Endodermal cell (in vitro differentiated cells): ENCODE data around the gene ZNF780A. TPM values are rescaled to one million over a fixed set of nuclear protein-coding genes. Genes with fewer than 3 reads are reported as not detected.

ENCODE experiments used
- DNase-seq: peaks from one replicate; pipeline ENCODE4 v3.0.0-alpha.2; 2017
- H3K27ac ChIP-seq: 2 replicates; pipeline ENCODE4 v1.5.1; 2013; ENCODE audit warnings: mild to moderate bottlenecking, low read depth, low read length, moderate library complexity
- H3K27me3 ChIP-seq: 2 replicates; pipeline ENCODE4 v1.6.1; 2013; ENCODE audit warnings: mild to moderate bottlenecking, low read length, moderate library complexity; ENCODE audit not compliant: insufficient read depth, control insufficient read depth, poor library complexity, severe bottlenecking
- H3K36me3 ChIP-seq: 2 replicates; pipeline ENCODE4 v1.7.0; 2013; ENCODE audit warnings: mild to moderate bottlenecking, low read length, moderate library complexity; ENCODE audit not compliant: control insufficient read depth, insufficient read depth
- H3K4me1 ChIP-seq: one replicate; pipeline ENCODE4 v1.7.0; 2013; ENCODE audit warnings: low read length; ENCODE audit not compliant: control insufficient read depth, insufficient read depth
- H3K4me3 ChIP-seq: 2 replicates; pipeline ENCODE4 v1.5.1; 2013; ENCODE audit warnings: mild to moderate bottlenecking, low read length, moderate library complexity
- H3K9ac ChIP-seq: 2 replicates; pipeline ENCODE4 v1.6.1; 2013; ENCODE audit warnings: mild to moderate bottlenecking, low read length, moderate library complexity; ENCODE audit not compliant: poor library complexity, severe bottlenecking; ENCODE audit errors: extremely low read depth
- H3K9me3 ChIP-seq: 2 replicates; pipeline ENCODE4 v1.6.1; 2013; ENCODE audit warnings: mild to moderate bottlenecking, low read length, moderate library complexity; ENCODE audit not compliant: control insufficient read depth
- H3K27ac Mint-ChIP-seq: 2 replicates; pipeline ENCODE4 v1.8.0; 2020; ENCODE audit warnings: mixed read lengths
- H3K27me3 Mint-ChIP-seq: 2 replicates; pipeline ENCODE4 v1.8.0; 2021; ENCODE audit warnings: mild to moderate bottlenecking, mixed read lengths; ENCODE audit not compliant: insufficient read depth
- H3K36me3 Mint-ChIP-seq: 2 replicates; pipeline ENCODE4 v1.8.0; 2020; ENCODE audit warnings: low read depth, mixed read lengths
- H3K4me1 Mint-ChIP-seq: 2 replicates; pipeline ENCODE4 v1.8.0; 2020; ENCODE audit warnings: mixed read lengths
- H3K4me3 Mint-ChIP-seq: 2 replicates; pipeline ENCODE4 v1.8.0; 2020; ENCODE audit warnings: mild to moderate bottlenecking, moderate library complexity, mixed read lengths
- H3K9me3 Mint-ChIP-seq: 2 replicates; pipeline ENCODE4 v1.8.0; 2020; ENCODE audit warnings: mild to moderate bottlenecking, mixed read lengths
- CTCF ChIP-seq: fragments of 200-600 bp; sonication (generic); conservative IDR thresholded peaks from 2 replicates; pipeline ENCODE4 v1.5.0; 2021; ENCODE audit warnings: antibody characterized with exemption, mild to moderate bottlenecking
- WGBS, 2 experiments: methylation state at CpG; one replicate each; pipeline versions ENCODE4 v1.1.5 to v1.1.7; 2013; ENCODE audit warnings: missing lambda C conversion rate in 2 of 2, mixed read lengths in 1 of 2; ENCODE audit not compliant: insufficient coverage in 1 of 2, insufficient read length in 1 of 2; 5-methylcytosine and 5-hydroxymethylcytosine counted together
- total RNA-seq, 2 donors: library from RNA; stranded (reverse); fragmentation: NEBNext Ultra II Directional in 1 of 2; extraction: Animal tissue kit (Norgen Biotek cat#: 25700) in 1 of 2; gene quantifications; 2 replicates in 1 of 2; 3 replicates in 1 of 2; pipeline ENCODE4 v1.2.1, GENCODE V29; 2021

The ZNF780A gene
- total RNA-seq, 2 donors from 2014 or later, result 20.5 to 21.2 TPM

GRCh38 chr19:40088299-40089047 lies 2.3 kb downstream of the ZNF780A start:
- DNase-seq, result no peak
- peaks cover 24% of the 10 kb centered on the region for H3K9me3 ChIP-seq
- Mint-ChIP-seq H3K27me3 (no peaks in the 10 kb centered on the region), H3K4me3 (peak overlapping the region; percentile 3), H3K4me1 (peaks cover 7% of the 10 kb centered on the region), H3K27ac (no peak overlapping the region), H3K9me3 (peaks cover 24% of the 10 kb centered on the region), H3K36me3 (peaks cover 28% of the 10 kb centered on the region)
- no peak overlapping the region for H3K9ac ChIP-seq
- no peaks in the 10 kb centered on the region for H3K4me1 ChIP-seq
- H3K27ac ChIP-seq, result no peak overlapping the region
- peaks cover 11% of the 10 kb centered on the region for H3K36me3 ChIP-seq
- TF ChIP-seq CTCF, result no peak
- H3K27me3 ChIP-seq, result no peaks in the 10 kb centered on the region
- 98 to 100% methylated on average over 2 to 5 of the region's 5 CpGs for whole genome bisulfite sequencing, 2 experiments
- H3K4me3 ChIP-seq, result peak overlapping the region; percentile 92

GRCh38 chr19:40084948-40085347 lies 5.8 kb downstream of the ZNF780A start:
- Histone ChIP-seq H3K4me3 (no peak overlapping the region), H3K9ac (no peak overlapping the region), H3K27me3 (no peaks in the 10 kb centered on the region), H3K27ac (no peak overlapping the region), H3K4me1 (no peaks in the 10 kb centered on the region), H3K9me3 (peaks cover 31% of the 10 kb centered on the region), H3K36me3 (peaks cover 46% of the 10 kb centered on the region)
- Mint-ChIP-seq H3K9me3 (peaks cover 28% of the 10 kb centered on the region), H3K36me3 (peaks cover 62% of the 10 kb centered on the region), H3K4me1 (peaks cover 4% of the 10 kb centered on the region), H3K4me3 (no peak overlapping the region), H3K27ac (no peak overlapping the region), H3K27me3 (no peaks in the 10 kb centered on the region)
- DNase-seq, result peak; percentile 38
- TF ChIP-seq CTCF, result no peak
- WGBS, 2 experiments, result 88 to 90% methylated on average over 2 to 4 of the region's 4 CpGs

- Mint-ChIP-seq H3K9me3 (peaks cover 49% of the 10 kb centered on the region), H3K27me3 (no peaks in the 10 kb centered on the region), H3K4me1 (no peaks in the 10 kb centered on the region), H3K36me3 (peaks cover 82% of the 10 kb centered on the region), H3K27ac (no peak overlapping the region), H3K4me3 (no peak overlapping the region)
- no peak overlapping the region for H3K27ac ChIP-seq
- no peak for DNase-seq
- H3K27me3 ChIP-seq, result no peaks in the 10 kb centered on the region
- no peak for TF ChIP-seq CTCF
- no peak overlapping the region for H3K4me3 ChIP-seq
- H3K9ac ChIP-seq, result no peak overlapping the region
- peaks cover 49% of the 10 kb centered on the region for H3K9me3 ChIP-seq
- peaks cover 75% of the 10 kb centered on the region for H3K36me3 ChIP-seq
- no peaks in the 10 kb centered on the region for H3K4me1 ChIP-seq
- WGBS, 2 experiments, result 92 to 100% methylated on average over 1 of the region's 1 CpG
Measured at GRCh38 chr19:40081411-40081810, 9.3 kb downstream of the ZNF780A start.
